Motor neuron (in vitro differentiated cells): ENCODE measurements around the gene GPR3. TPM values are rescaled to one million over a fixed set of nuclear protein-coding genes. Genes with fewer than 3 reads are reported as not detected.
A peak's percentile ranks its signal among the peaks of the same experiment; 100 is the strongest.

Experiments used
- ATAC-seq, 8 experiments: fragments of 200-7000 bp; cut with Tn5 transposase; replicated peaks in 6 of 8; 2 replicates each; pipeline ENCODE4 v1.8.0; 2021; ENCODE audit warnings: mild to moderate bottlenecking in 8 of 8, moderate library complexity in 8 of 8
- H3K27ac ChIP-seq, 2 donors: fragments of 250-450 bp; sonication (Bioruptor Pico); 2 replicates each; pipeline ENCODE4 v1.9.0; 2021; ENCODE audit warnings: antibody characterized with exemption in 2 of 2, mild to moderate bottlenecking in 2 of 2, moderate library complexity in 1 of 2
- H3K4me1 ChIP-seq, 2 donors: fragments of 250-450 bp; sonication (Bioruptor Pico); replicated peaks in 1 of 2; 2 replicates each; pipeline ENCODE4 v1.6.1; 2021; ENCODE audit warnings: antibody characterized with exemption in 2 of 2, mild to moderate bottlenecking in 2 of 2, moderate library complexity in 1 of 2
- H3K4me3 ChIP-seq, 5 donors: fragments of 250-450 bp; sonication (Bioruptor Pico); 2 replicates each; pipeline ENCODE4 v1.9.0; 2021; ENCODE audit warnings: antibody characterized with exemption in 5 of 5, mild to moderate bottlenecking in 5 of 5, moderate library complexity in 4 of 5
- WGBS, 10 experiments: fragments of 450-650 bp; shearing (Covaris generic); methylation state at CpG; one replicate each; pipeline ENCODE4 v1.0.0; 2022; 5-methylcytosine and 5-hydroxymethylcytosine counted together
- in situ Hi-C, 9 experiments: fragments of 400-800 bp; cut with MboI; loops; one replicate each; pipeline ENCODE4 v1.15.0; 2021; ENCODE audit warnings: low sequenced_read_pairs in 9 of 9, low pct_unique_long_range_greater_than_20kb in 2 of 9; ENCODE audit not compliant: unreplicated experiment in 9 of 9
- total RNA-seq, 8 experiments: library from RNA; unstranded; fragments of 300-600 nt; gene quantifications; 2 replicates each; pipeline versions ENCODE4 v1.2.3 to v1.2.4, GENCODE V29; 2022

GPR3 gene
- 1 to 10 TPM in 7 of 8 experiments, under 1 TPM in 1; 0.56 to 4.0 (median 2.5) TPM for total RNA-seq

- Histone ChIP-seq H3K4me1 (peaks cover 7 to 14% of the 10 kb centered on the region in 2 donors), H3K4me3 (peak within 1 kb of the TSS; percentile 56 to 74 (median 68)), H3K27ac (peak within 1 kb of the TSS in 1 of 2 donors; percentile 43)
- in situ Hi-C loops: loop anchor here in 5 of 9 experiments (10.0 to 25.0 kb wide), 5 partner anchors 87 to 280 kb away; partner anchors contain the start of gene AHDC1 (in 4 of the 5)
- WGBS, 10 experiments: 0 to 27% (median 4%) methylated on average over 1 to 25 of the region's 69 CpGs; no CpG with 5 or more reads in 6 of the 10 experiments
- peak; percentile 80 to 85 (median 82) for ATAC-seq
Measured at GRCh38 chr1:27392096-27392777, at the start of gene GPR3. Gene GPR3 (plus strand): TSS chr1:27392622. CDS start chr1:27393799, 1,177 bp downstream.

GRCh38 chr1:27342778-27343638, 49.4 kb upstream of the GPR3 start:
- Histone ChIP-seq H3K4me1 (peaks cover 5 to 28% of the 10 kb centered on the region in 2 donors), H3K4me3 (no peak overlapping the region), H3K27ac (no peak overlapping the region)
- in situ Hi-C loops: no loop called here
- ATAC-seq: peak; percentile 24 to 71 (median 56)
- WGBS, 10 experiments: 40 to 66% (median 56%) methylated on average over 2 to 14 of the region's 31 CpGs; no CpG with 5 or more reads in 5 of the 10 experiments

GRCh38 chr1:27343639-27344025, 48.8 kb upstream of the GPR3 start:
- peak in 3 of 8 experiments; percentile 32 to 46 (median 42) for ATAC-seq
- Histone ChIP-seq H3K4me3 (no peak overlapping the region), H3K27ac (no peak overlapping the region), H3K4me1 (peaks cover 4 to 26% of the 10 kb centered on the region in 2 donors)
- in situ Hi-C loops: no loop called here
- 45 to 100% (median 87%) methylated on average over 1 to 5 of the region's 5 CpGs; no CpG with 5 or more reads in 4 of the 10 experiments for WGBS, 10 experiments

GRCh38 chr1:27345272-27345671, 47.1 kb upstream of the GPR3 start:
- in situ Hi-C loops: no loop called here
- Histone ChIP-seq H3K4me3 (no peak overlapping the region), H3K4me1 (peaks cover 0 to 27% of the 10 kb centered on the region in 2 donors), H3K27ac (no peak overlapping the region)
- ATAC-seq: no peak
- 71 to 100% (median 84%) methylated on average over 1 to 6 of the region's 12 CpGs; no CpG with 5 or more reads in 6 of the 10 experiments for WGBS, 10 experiments

GRCh38 chr1:27346357-27346756, 46.1 kb upstream of the GPR3 start:
- peaks cover 4 to 36% of the 10 kb centered on the region in 2 donors for H3K4me1 ChIP-seq
- no peak for ATAC-seq
- WGBS, 10 experiments: 93 to 100% (median 100%) methylated on average over 1 to 8 of the region's 8 CpGs; no CpG with 5 or more reads in 3 of the 10 experiments
- no peak overlapping the region for H3K4me3 ChIP-seq
- in situ Hi-C loops: no loop called here
- no peak overlapping the region for H3K27ac ChIP-seq

GRCh38 chr1:27346991-27347624, 45.3 kb upstream of the GPR3 start:
- no peak for ATAC-seq
- in situ Hi-C loops: no loop called here
- H3K4me3 ChIP-seq: no peak overlapping the region
- no peak overlapping the region for H3K27ac ChIP-seq
- H3K4me1 ChIP-seq: peaks cover 5 to 31% of the 10 kb centered on the region in 2 donors
- WGBS, 10 experiments: 58 to 94% (median 83%) methylated on average over 2 to 12 of the region's 14 CpGs; no CpG with 5 or more reads in 3 of the 10 experiments

- peak; percentile 34 to 81 (median 53) for ATAC-seq
- H3K27ac ChIP-seq: no peak overlapping the region
- in situ Hi-C loops: no loop called here
- 28 to 100% (median 52%) methylated on average over 2 to 16 of the region's 51 CpGs; no CpG with 5 or more reads in 1 of the 10 experiments for WGBS, 10 experiments
- H3K4me3 ChIP-seq: peak overlapping the region; percentile 19 to 32 (median 27)
- H3K4me1 ChIP-seq: peaks cover 5 to 22% of the 10 kb centered on the region in 2 donors
Measured at GRCh38 chr1:27348861-27349783, 43.3 kb upstream of the GPR3 start.

- 15 to 68% (median 53%) methylated on average over 3 to 15 of the region's 84 CpGs; no CpG with 5 or more reads in 3 of the 10 experiments for WGBS, 10 experiments
- in situ Hi-C loops: no loop called here
- peak overlapping the region; percentile 19 to 32 (median 27) for H3K4me3 ChIP-seq
- no peak overlapping the region for H3K27ac ChIP-seq
- H3K4me1 ChIP-seq: peaks cover 5 to 22% of the 10 kb centered on the region in 2 donors
- ATAC-seq: peak; percentile 40 to 93 (median 76)
Measured at GRCh38 chr1:27349784-27350662, 42.4 kb upstream of the GPR3 start.

- Histone ChIP-seq H3K4me1 (peaks cover 5 to 22% of the 10 kb centered on the region in 2 donors), H3K4me3 (peak overlapping the region in 2 of 5 donors; percentile 25 to 32), H3K27ac (peak overlapping the region in 1 of 2 donors; percentile 37)
- ATAC-seq: peak in 7 of 8 experiments; percentile 4 to 79 (median 66)
- 6 to 40% (median 17%) methylated on average over 2 to 28 of the region's 62 CpGs; no CpG with 5 or more reads in 6 of the 10 experiments for WGBS, 10 experiments
- in situ Hi-C loops: no loop called here
Measured at GRCh38 chr1:27350663-27351540, 41.5 kb upstream of the GPR3 start.

- H3K4me3 ChIP-seq: peak overlapping the region in 2 of 5 donors; percentile 25 to 32
- H3K4me1 ChIP-seq: peaks cover 5 to 22% of the 10 kb centered on the region in 2 donors
- in situ Hi-C loops: no loop called here
- H3K27ac ChIP-seq: no peak overlapping the region
- ATAC-seq: no peak
- 20 to 85% (median 44%) methylated on average over 1 to 6 of the region's 8 CpGs; no CpG with 5 or more reads in 5 of the 10 experiments for WGBS, 10 experiments
Measured at GRCh38 chr1:27351541-27352107, 40.8 kb upstream of the GPR3 start.
